GM18873 (cell line): ENCODE measurements around the gene PPP3R1.
"Not testable (repeated sequence)": the region's sequence is repeated elsewhere in the genome, so short reads cannot be mapped to it uniquely, and the experiment has no call there.

Experiments
- ATAC-seq: cut with Tn5 transposase; IDR thresholded peaks from one replicate; pipeline ENCODE4 v1.9.1; 2021; ENCODE audit warnings: mild to moderate bottlenecking, moderate library complexity, moderate number of reproducible peaks; ENCODE audit not compliant: unreplicated experiment, low FRiP score

The PPP3R1 gene

GRCh38 chr2:68193144-68193543 lies 59.2 kb downstream of the PPP3R1 start:
- no peak for ATAC-seq

DNA sequence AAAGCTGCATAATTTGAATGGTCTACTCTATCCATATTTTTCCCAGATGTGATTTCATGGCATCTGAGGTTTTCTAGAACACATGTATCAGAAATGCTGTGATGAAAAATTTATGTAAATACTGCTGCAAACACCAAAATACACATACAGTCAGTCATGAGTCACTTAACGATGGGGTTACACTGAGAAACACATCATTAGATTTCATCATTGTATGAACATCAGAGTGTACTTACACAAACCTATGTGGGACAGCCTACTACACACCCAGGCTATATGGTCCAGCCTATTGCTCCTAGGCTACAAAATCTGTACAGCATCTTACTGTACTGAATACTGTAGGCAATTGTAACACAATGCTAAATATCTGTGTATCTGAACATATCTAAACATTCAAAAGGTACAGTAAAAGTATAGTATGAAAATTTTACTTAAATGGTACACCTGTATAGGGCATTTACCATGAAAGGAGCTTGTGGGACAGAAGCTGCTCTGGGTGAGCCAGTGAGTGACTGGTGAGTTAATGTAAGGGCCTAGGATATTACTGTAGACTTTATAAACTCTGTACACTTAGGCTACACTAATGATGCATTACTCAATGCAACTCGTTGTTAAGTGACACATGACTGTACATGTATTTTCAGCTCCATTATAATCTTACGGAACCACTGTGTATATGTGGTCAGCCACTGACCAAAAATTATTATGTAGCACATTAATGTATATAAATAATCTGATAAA lies 61.2 kb downstream of the PPP3R1 start:
- ATAC-seq: no peak

- no peak for ATAC-seq
These were observed 62.1 kb downstream of the PPP3R1 start for GRCh38 chr2:68189991-68190784.

DNA sequence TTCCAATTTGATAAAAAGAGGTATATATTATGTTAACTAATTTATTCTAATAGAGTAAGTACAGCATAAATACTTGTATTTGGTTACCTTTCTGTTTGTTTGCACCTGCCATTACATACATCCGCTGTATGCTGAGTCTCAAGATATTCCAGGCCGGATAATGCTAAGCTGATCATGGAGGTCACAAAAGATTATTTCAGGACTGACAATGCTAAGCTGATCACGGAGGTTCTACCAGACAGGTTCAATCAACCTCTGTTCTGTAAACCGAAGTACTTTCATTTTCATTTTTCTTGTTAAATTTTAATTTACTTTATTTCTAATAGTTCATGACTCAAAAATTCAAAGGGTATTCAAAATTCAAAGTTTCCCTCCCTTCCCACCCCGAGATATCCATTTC lies 63.5 kb downstream of the PPP3R1 start:
- ATAC-seq: no peak

GRCh38 chr2:68187329-68187728 lies 65.0 kb downstream of the PPP3R1 start:
- no peak for ATAC-seq

- ATAC-seq: no peak
These were observed 66.7 kb downstream of the PPP3R1 start for GRCh38 chr2:68185541-68186164.

DNA sequence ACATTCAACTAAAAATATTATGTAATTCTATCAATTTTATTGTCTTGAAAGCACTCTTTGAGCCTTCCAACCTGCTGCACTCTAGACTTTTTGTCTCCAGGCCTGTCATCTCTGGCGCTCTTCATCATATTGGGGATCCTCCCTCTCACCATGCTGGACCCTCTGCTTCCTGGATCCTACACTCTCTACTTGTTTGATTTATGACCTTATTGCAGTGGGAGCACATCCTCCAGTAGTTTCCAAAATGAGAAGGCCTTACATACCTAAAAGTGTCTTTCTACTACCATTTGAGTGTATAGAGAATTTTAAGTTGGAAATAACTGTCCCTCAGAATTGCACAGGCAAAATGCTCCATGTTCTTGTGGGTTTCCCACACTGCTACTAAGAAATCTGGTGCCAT lies 69.4 kb downstream of the PPP3R1 start:
- ATAC-seq: no peak

DNA sequence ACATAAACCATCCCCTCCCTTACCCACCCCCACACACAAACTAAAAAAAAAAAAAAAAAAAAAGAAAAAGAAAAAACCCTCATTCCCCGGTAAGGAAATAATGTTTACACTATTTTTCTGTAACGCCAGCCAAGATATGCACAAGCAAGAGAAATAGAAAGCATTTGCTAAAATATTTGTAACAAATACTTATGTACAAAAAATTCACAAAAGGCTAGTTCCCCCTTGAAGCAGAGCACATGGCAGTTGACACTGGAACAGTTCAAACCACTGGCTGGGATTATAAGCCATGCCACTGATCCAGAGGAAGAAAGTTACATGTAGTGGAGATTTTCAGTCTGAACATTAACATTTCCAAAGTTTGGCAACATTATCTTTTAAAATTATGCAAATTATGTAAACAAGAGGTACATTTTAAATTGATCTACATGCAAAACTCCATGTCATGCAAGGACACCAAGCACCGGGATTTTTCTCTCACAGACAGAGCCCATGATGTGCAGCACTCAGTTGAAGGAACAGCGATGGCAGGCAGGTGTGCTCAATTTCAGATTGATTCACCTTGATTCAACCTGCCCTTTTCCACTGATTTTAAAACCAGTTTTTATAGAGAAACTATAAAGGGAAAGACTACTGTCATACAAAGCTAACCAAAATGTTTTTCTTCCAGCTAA lies 73.2 kb downstream of the PPP3R1 start:
- ATAC-seq: no peak

GRCh38 chr2:68178432-68178831 lies 73.9 kb downstream of the PPP3R1 start:
- ATAC-seq: no peak

DNA sequence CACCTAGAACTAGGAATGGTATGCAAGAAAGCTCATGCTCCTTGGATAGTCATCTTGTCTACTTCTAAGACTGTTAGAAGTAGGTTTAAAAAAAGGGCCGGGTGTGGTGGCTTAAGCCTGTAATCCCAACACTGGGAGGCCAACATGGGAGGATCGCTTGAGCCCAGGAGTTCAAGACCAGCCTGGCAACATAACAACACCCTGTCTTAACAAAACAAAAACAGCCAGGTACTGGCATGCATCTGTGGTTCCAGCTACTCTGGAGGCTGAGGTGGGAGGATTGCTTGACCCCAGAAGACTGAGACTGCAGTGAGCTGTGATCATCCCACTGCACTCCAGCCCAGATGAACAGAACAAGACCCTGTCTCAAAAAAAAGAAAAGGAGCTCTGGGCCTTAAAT lies 74.8 kb downstream of the PPP3R1 start:
- ATAC-seq: no peak

- ATAC-seq: no peak
These were observed 75.7 kb downstream of the PPP3R1 start for GRCh38 chr2:68176657-68177056.

- not testable (repeated sequence) for ATAC-seq
These were observed 77.1 kb downstream of the PPP3R1 start for GRCh38 chr2:68175210-68175609.

GRCh38 chr2:68172990-68173700 lies 79.2 kb downstream of the PPP3R1 start:
- ATAC-seq: no peak

GRCh38 chr2:68172521-68172920 lies 79.8 kb downstream of the PPP3R1 start:
- no peak for ATAC-seq

- no peak for ATAC-seq
These were observed 80.6 kb downstream of the PPP3R1 start for GRCh38 chr2:68171684-68172083.

DNA sequence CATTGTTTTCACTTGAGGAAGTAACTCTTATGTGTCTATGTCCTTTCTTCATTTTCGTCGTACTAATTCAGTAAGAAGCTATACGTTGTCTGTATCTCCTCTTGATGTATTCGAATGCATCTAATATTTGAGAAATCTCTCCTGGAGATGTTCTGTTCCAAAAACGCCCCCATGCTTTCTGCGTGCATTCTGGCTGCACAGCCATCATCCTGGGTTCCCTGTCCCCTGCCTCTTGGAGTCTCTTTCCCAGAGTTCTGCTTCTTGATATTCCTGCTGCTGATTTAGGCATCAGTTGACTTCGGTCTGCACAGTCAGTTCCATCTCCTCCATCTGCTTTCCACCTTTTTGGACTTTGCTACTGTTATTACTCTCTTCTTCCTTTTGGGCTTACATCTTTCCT lies 81.2 kb downstream of the PPP3R1 start:
- ATAC-seq: no peak

DNA sequence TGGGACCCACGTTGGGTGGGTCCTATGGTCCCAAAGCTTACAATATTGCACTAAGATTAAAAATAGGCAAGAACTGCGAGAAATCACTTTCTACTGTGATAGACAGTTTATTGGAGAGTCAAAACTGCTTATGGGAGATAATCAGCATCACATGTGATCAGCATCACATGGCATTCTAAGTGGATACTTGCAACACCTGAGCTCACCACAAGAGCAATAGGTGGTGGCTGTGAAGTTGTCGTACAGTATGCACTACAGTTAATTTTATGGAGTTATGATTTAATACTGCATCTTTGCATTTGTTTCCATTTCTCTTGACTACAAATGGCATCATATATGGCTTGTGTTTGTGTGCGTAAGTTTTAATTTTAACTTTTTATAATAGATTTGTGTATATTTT lies 83.0 kb downstream of the PPP3R1 start:
- ATAC-seq: no peak

- ATAC-seq: no peak
These were observed 85.1 kb downstream of the PPP3R1 start for GRCh38 chr2:68167186-68167585.

GRCh38 chr2:68163641-68164040 lies 88.7 kb downstream of the PPP3R1 start:
- no peak for ATAC-seq

GRCh38 chr2:68158134-68158447 lies 94.2 kb downstream of the PPP3R1 start:
- no peak for ATAC-seq
